HCT116 (cell line): ENCODE results near the gene THSD7B. TPM values are rescaled to one million over a fixed set of nuclear protein-coding genes. Genes with fewer than 3 reads are reported as not detected.

ENCODE experiments used
- ATAC-seq: fragments of 200-7000 bp; cut with Tn5 transposase; 2 replicates; pipeline ENCODE4 v1.9.1; 2020; ENCODE audit warnings: mild to moderate bottlenecking, moderate library complexity
- BruUV-seq: library from RNA; stranded (reverse); fragments of 400-500 nt; replicated peaks from 2 replicates; lab custom pipeline; 2021; lab: Mats Ljungman, UMichigan
- CTCF ChIA-PET: fragments of 300-600 bp; sonication (Branson Sonifier 250); formaldehyde crosslinking; loops from one replicate; lab custom pipeline; 2021; ENCODE audit warnings: antibody characterized with exemption; lab: Charles Lee
- POLR2A ChIA-PET: fragments of 300-600, 350-600 bp; sonication (Branson Sonifier 250); formaldehyde crosslinking; loops from one replicate; lab custom pipeline; 2021; ENCODE audit warnings: antibody characterized with exemption; lab: Charles Lee
- RAD21 ChIA-PET, 2 experiments: fragments of 300-600 bp; sonication (Branson Sonifier 250); formaldehyde crosslinking; loops; one replicate each; lab custom pipeline; 2023; ENCODE audit warnings: low total read pairs in 2 of 2; ENCODE audit not compliant: uncharacterized antibody in 2 of 2, unreplicated experiment in 2 of 2, low non-redundant PET in 1 of 2; lab: Charles Lee
- DNase-seq: peaks from one replicate; pipeline ENCODE4 v3.0.0-alpha.2; 2010; ENCODE audit warnings: low read depth, low spot score
- H2AFZ ChIP-seq: fragments of 200-600 bp; shearing (Covaris generic), sonication (generic); 2 replicates; pipeline ENCODE4 v1.6.1; 2017; ENCODE audit warnings: low read depth, mixed run types, mixed read lengths, antibody characterized with exemption, low read length; ENCODE audit not compliant: poor library complexity, severe bottlenecking
- H3K27ac ChIP-seq: 2 replicates; pipeline ENCODE4 v1.5.1; 2012; ENCODE audit warnings: low read depth, low read length
- H3K27me3 ChIP-seq: fragments of 200-600 bp; sonication (generic); 2 replicates; pipeline ENCODE4 v1.6.1; 2016; ENCODE audit warnings: mixed run types, low read length, mixed read lengths; ENCODE audit not compliant: insufficient read depth
- H3K36me3 ChIP-seq, 2 experiments: fragments of 200-500 bp in 1 of 2; fragments of 200-600 bp in 1 of 2; sonication (Bioruptor generic) in 1 of 2; sonication (generic) in 1 of 2; 2 replicates each; pipeline versions ENCODE4 v1.5.1 to v1.6.1; 2014 to 2016; ENCODE audit warnings: low read length in 2 of 2, inconsistent platforms in 1 of 2, mixed read lengths in 1 of 2, mixed run types in 1 of 2; ENCODE audit not compliant: insufficient read depth in 2 of 2, control insufficient read depth in 1 of 2
- H3K4me1 ChIP-seq, 2 experiments: fragments of 200-600 bp in 1 of 2; sonication (generic) in 1 of 2; 2 replicates each; pipeline versions ENCODE4 v1.5.1 to v1.6.1; 2012 to 2017; ENCODE audit warnings: low read length in 2 of 2, inconsistent platforms in 1 of 2, mild to moderate bottlenecking in 1 of 2, mixed read lengths in 1 of 2, mixed run types in 1 of 2, moderate library complexity in 1 of 2; ENCODE audit not compliant: insufficient read depth in 2 of 2, control insufficient read depth in 1 of 2
- H3K4me2 ChIP-seq: fragments of 200-600 bp; sonication (generic); 2 replicates; pipeline ENCODE4 v1.6.1; 2017; ENCODE audit warnings: mixed run types, low read length, mixed read lengths
- H3K4me3 ChIP-seq, 2 experiments: fragments of 200-600 bp in 1 of 2; sonication (generic) in 1 of 2; replicated peaks in 1 of 2; 2 replicates each; pipeline ENCODE4 v1.5.1; 2011 to 2016; ENCODE audit warnings: low read length in 2 of 2, control low read depth in 1 of 2, low read depth in 1 of 2, mild to moderate bottlenecking in 1 of 2, mixed read lengths in 1 of 2, mixed run types in 1 of 2
- H3K79me2 ChIP-seq: fragments of 200-600 bp; sonication (generic); 2 replicates; pipeline ENCODE4 v1.6.1; 2017; ENCODE audit warnings: mild to moderate bottlenecking, mixed run types, low read length, moderate library complexity, mixed read lengths; ENCODE audit not compliant: insufficient read depth
- H3K9ac ChIP-seq: fragments of 200-600 bp; sonication (generic); 2 replicates; pipeline ENCODE4 v1.6.1; 2016; ENCODE audit warnings: low read length, mixed read lengths
- H3K9me2 ChIP-seq: fragments of 200-600 bp; sonication (generic), shearing (Covaris generic); 2 replicates; pipeline ENCODE4 v1.6.1; 2017; ENCODE audit warnings: mixed run types, mild to moderate bottlenecking, moderate library complexity; ENCODE audit not compliant: insufficient read depth
- H3K9me3 ChIP-seq, 2 experiments: fragments of 200-500 bp in 1 of 2; fragments of 200-600 bp in 1 of 2; sonication (Bioruptor generic) in 1 of 2; sonication (generic) in 1 of 2; 2 replicates each; pipeline ENCODE4 v1.6.1; 2014 to 2017; ENCODE audit warnings: low read length in 2 of 2, mixed read lengths in 2 of 2, inconsistent platforms in 1 of 2, low read depth in 1 of 2, mild to moderate bottlenecking in 1 of 2, mixed run types in 1 of 2, moderate library complexity in 1 of 2; ENCODE audit not compliant: control insufficient read depth in 1 of 2, insufficient read depth in 1 of 2
- H4K20me1 ChIP-seq: fragments of 200-600 bp; sonication (generic), shearing (Covaris generic); 2 replicates; pipeline ENCODE4 v1.6.1; 2017; ENCODE audit warnings: mixed run types, mild to moderate bottlenecking, moderate library complexity; ENCODE audit not compliant: insufficient read depth
- ATF3 ChIP-seq: IDR thresholded peaks from 2 replicates; pipeline ENCODE4 v1.6.1; 2012
- CEBPB ChIP-seq: IDR thresholded peaks from 2 replicates; pipeline ENCODE4 v1.6.1; 2012; ENCODE audit warnings: low read depth
- EGR1 ChIP-seq: IDR thresholded peaks from 2 replicates; pipeline ENCODE4 v1.6.1; 2012; ENCODE audit warnings: low read depth
- FOSL1 ChIP-seq: IDR thresholded peaks from 2 replicates; pipeline ENCODE4 v1.6.1; 2012; ENCODE audit warnings: low read depth
- MAX ChIP-seq: IDR thresholded peaks from 2 replicates; pipeline ENCODE4 v1.6.1; 2012
- POLR2A ChIP-seq: IDR thresholded peaks from 2 replicates; pipeline ENCODE4 v1.7.0; 2011; ENCODE audit warnings: borderline replicate concordance; ENCODE audit not compliant: insufficient read depth, insufficient read length; ENCODE audit errors: extremely low read depth
- RAD21 ChIP-seq: IDR thresholded peaks from 2 replicates; pipeline ENCODE4 v1.6.1; 2012; ENCODE audit warnings: low read depth, mild to moderate bottlenecking
- SIN3A ChIP-seq: IDR thresholded peaks from 2 replicates; pipeline ENCODE4 v1.6.1; 2012; ENCODE audit warnings: low read depth
- SP1 ChIP-seq: IDR thresholded peaks from 2 replicates; pipeline ENCODE4 v1.6.1; 2012; ENCODE audit warnings: low read depth
- SRF ChIP-seq: IDR thresholded peaks from 2 replicates; pipeline ENCODE4 v1.6.1; 2012; ENCODE audit warnings: low read depth
- TCF7L2 ChIP-seq: IDR thresholded peaks from 2 replicates; pipeline ENCODE4 v1.7.0; 2011; ENCODE audit warnings: borderline replicate concordance, inconsistent platforms; ENCODE audit not compliant: insufficient read depth, insufficient read length; ENCODE audit errors: extremely low read depth
- YY1 ChIP-seq: IDR thresholded peaks from 2 replicates; pipeline ENCODE4 v1.6.1; 2011; ENCODE audit warnings: low read length, low read depth, moderate library complexity, mild to moderate bottlenecking; ENCODE audit not compliant: insufficient replicate concordance; ENCODE audit errors: extremely low read depth
- ZBTB33 ChIP-seq: IDR thresholded peaks from 2 replicates; pipeline ENCODE4 v1.6.1; 2011; ENCODE audit warnings: mild to moderate bottlenecking, low read length, moderate library complexity; ENCODE audit not compliant: insufficient replicate concordance; ENCODE audit errors: extremely low read depth
- ZFX ChIP-seq: fragments of 450-650 bp; IDR thresholded peaks from 2 replicates; pipeline ENCODE4 v1.6.1; 2017
- intact Hi-C: fragments of 100-400 bp; cut with micrococcal nuclease; formaldehyde crosslinking; loops from 2 replicates; pipeline ENCODE4 v1.10.0; 2022
- total RNA-seq: library from RNA; stranded (reverse); gene quantifications from one replicate; pipeline ENCODE4 v1.2.1, GENCODE V29; 2021; ENCODE audit not compliant: unreplicated experiment

Gene THSD7B
- total RNA-seq, 1 experiment from 2014 or later: not detected

- POLR2A ChIA-PET: no interaction called here
- ATAC-seq: no peak
- TF ChIP-seq TCF7L2 (no peak), ATF3 (no peak), FOSL1 (no peak), ZBTB33 (no peak), ZFX (no peak), POLR2A (no peak), YY1 (no peak), SRF (no peak), SP1 (no peak), SIN3A (no peak), EGR1 (no peak), CEBPB (no peak), MAX (no peak), RAD21 (no peak)
These were observed 466.7 kb downstream of the THSD7B start for GRCh38 chr2:137232076-137232475.

More at GRCh38 chr2:137232076-137232475, 466.7 kb downstream of the THSD7B start:
- Histone ChIP-seq H3K9me3 (peaks cover 13 to 20% of the 10 kb centered on the region in 2 experiments; a peak in 2 of 4 replicates), H3K27me3 (no peaks in the 10 kb centered on the region), H3K4me2 (no peak overlapping the region), H3K9ac (no peak overlapping the region), H3K4me3 (no peak overlapping the region), H4K20me1 (no peaks in the 10 kb centered on the region), H3K36me3 (no peaks in the 10 kb centered on the region), H3K9me2 (no peaks in the 10 kb centered on the region), H2AFZ (no peak overlapping the region), H3K27ac (no peak overlapping the region), H3K79me2 (no peaks in the 10 kb centered on the region), H3K4me1 (no peaks in the 10 kb centered on the region)
- intact Hi-C loops: no loop called here
- RAD21 ChIA-PET: no interaction called here
- no peak for DNase-seq
- BruUV-seq: no TSS peak
- CTCF ChIA-PET: no interaction called here
